Stimulated activated effector memory CD8-positive, alpha-beta T cell treated with anti-CD3 and anti-CD28 coated beads, Interleukin-12 subunit alpha, Interleukin-12 subunit beta, amount 100 ng/mL, for 72 hours (primary cell): Measurements from ENCODE around the gene ECM1.

Experiments used
- ATAC-seq: fragments of 150-1000 bp; cut with Tn5 transposase; 2 replicates; pipeline ENCODE4 v1.10.0; 2021
- DNase-seq, 2 donors: peaks; one replicate each; pipeline ENCODE4 v3.0.0; 2021 to 2022; ENCODE audit warnings: low spot score in 2 of 2
- H3K27ac Mint-ChIP-seq: one replicate; pipeline ENCODE4 v1.8.0; 2022; ENCODE audit warnings: mild to moderate bottlenecking, mixed read lengths
- H3K36me3 Mint-ChIP-seq: one replicate; pipeline ENCODE4 v1.8.0; 2022; ENCODE audit warnings: mild to moderate bottlenecking, mixed read lengths
- H3K4me1 Mint-ChIP-seq: one replicate; pipeline ENCODE4 v1.8.0; 2022; ENCODE audit warnings: mixed read lengths
- H3K4me3 Mint-ChIP-seq: one replicate; pipeline ENCODE4 v1.8.0; 2022; ENCODE audit warnings: mild to moderate bottlenecking, mixed read lengths
- H3K9me3 Mint-ChIP-seq: one replicate; pipeline ENCODE4 v1.8.0; 2022; ENCODE audit warnings: mixed read lengths

Gene ECM1

DNA sequence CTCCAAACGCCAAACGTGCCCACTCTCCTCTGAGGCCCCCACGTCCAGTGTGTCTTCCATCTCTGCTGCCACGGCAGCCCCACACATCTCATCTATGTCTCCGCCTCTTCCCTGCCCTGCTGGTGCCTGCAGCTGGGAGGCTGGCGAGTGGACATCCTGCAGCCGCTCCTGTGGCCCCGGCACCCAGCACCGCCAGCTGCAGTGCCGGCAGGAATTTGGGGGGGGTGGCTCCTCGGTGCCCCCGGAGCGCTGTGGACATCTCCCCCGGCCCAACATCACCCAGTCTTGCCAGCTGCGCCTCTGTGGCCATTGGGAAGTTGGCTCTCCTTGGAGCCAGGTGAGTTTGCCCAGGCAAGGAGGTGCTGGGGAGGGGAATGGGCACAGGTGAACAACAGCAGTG is 49.9 kb downstream of the ECM1 start:
- no peak overlapping the region for H3K4me3 Mint-ChIP-seq
- peaks cover 27% of the 10 kb centered on the region for H3K36me3 Mint-ChIP-seq
- H3K9me3 Mint-ChIP-seq: no peaks in the 10 kb centered on the region
- DNase-seq (no peak), ATAC-seq (no peak)
- peak overlapping the region; percentile 23 for H3K27ac Mint-ChIP-seq
- peaks cover 38% of the 10 kb centered on the region for H3K4me1 Mint-ChIP-seq

DNA sequence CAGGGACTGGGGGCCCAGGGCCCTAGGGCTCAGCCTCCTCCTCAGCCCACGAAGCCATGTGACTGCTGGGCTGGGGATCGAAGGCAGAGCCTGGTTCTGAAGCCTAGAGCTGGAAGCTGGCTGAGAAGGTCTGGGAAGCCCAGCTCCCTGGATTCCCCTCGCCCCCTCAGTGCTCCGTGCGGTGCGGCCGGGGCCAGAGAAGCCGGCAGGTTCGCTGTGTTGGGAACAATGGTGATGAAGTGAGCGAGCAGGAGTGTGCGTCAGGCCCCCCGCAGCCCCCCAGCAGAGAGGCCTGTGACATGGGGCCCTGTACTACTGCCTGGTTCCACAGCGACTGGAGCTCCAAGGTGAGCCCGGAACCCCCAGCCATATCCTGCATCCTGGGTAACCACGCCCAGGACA is 50.4 kb downstream of the ECM1 start:
- Mint-ChIP-seq H3K9me3 (no peaks in the 10 kb centered on the region), H3K4me1 (peaks cover 38% of the 10 kb centered on the region), H3K4me3 (no peak overlapping the region), H3K36me3 (peaks cover 32% of the 10 kb centered on the region), H3K27ac (no peak overlapping the region)
- ATAC-seq: no peak
- no peak for DNase-seq

DNA sequence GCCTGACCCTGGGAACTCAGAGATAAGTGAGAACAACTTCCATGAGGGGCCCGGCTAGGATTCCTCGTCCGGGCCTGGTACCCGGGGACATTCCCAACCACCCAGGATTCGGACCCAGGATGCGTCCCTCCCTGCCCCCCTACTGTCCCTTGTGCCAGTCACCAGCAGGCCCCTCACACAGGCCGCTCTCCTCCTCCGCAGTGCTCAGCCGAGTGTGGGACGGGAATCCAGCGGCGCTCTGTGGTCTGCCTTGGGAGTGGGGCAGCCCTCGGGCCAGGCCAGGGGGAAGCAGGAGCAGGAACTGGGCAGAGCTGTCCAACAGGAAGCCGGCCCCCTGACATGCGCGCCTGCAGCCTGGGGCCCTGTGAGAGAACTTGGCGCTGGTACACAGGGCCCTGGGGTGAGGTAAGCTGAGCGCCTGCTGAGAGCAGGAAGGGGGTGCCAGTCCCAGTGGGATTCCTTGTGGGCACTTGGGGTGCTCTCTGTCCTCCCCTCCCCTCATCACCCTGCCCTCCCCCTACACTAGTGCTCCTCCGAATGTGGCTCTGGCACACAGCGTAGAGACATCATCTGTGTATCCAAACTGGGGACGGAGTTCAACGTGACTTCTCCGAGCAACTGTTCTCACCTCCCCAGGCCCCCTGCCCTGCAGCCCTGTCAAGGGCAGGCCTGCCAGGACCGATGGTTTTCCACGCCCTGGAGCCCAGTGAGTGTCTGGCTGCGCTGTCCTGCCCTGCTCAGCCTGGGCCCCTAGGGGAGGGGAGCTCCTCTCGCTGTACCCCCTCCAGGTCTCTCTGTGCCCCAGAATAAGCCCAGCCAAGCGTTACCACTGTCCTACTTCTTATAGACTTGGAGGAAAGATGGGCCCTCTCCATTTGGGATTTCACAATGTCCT is 51.1 kb downstream of the ECM1 start:
- Mint-ChIP-seq H3K36me3 (peaks cover 38% of the 10 kb centered on the region), H3K9me3 (no peaks in the 10 kb centered on the region), H3K27ac (no peak overlapping the region), H3K4me1 (peaks cover 42% of the 10 kb centered on the region), H3K4me3 (no peak overlapping the region)
- ATAC-seq (no peak), DNase-seq (no peak)

DNA sequence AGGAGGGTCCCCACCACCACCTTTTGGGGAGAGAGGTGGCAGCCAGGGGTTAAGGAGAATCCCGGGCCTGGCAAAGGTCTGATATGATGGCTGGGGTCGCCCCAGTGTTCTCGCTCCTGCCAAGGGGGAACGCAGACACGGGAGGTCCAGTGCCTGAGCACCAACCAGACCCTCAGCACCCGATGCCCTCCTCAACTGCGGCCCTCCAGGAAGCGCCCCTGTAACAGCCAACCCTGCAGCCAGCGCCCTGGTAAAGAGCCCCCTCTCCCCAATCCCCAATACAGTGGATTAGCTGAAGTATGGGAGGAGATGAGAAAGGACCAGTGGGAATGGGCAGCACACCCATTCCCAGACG is 51.7 kb downstream of the ECM1 start:
- H3K9me3 Mint-ChIP-seq: no peaks in the 10 kb centered on the region
- H3K36me3 Mint-ChIP-seq: peaks cover 38% of the 10 kb centered on the region
- H3K27ac Mint-ChIP-seq: peak overlapping the region; percentile 97
- ATAC-seq (no peak), DNase-seq (no peak)
- H3K4me1 Mint-ChIP-seq: peaks cover 48% of the 10 kb centered on the region
- H3K4me3 Mint-ChIP-seq: peak overlapping the region; percentile 88

DNA sequence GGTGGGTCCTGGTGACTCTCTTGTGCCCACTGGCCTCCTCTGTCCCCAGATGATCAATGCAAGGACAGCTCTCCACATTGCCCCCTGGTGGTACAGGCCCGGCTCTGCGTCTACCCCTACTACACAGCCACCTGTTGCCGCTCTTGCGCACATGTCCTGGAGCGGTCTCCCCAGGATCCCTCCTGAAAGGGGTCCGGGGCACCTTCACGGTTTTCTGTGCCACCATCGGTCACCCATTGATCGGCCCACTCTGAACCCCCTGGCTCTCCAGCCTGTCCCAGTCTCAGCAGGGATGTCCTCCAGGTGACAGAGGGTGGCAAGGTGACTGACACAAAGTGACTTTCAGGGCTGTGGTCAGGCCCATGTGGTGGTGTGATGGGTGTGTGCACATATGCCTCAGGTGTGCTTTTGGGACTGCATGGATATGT is 52.1 kb downstream of the ECM1 start:
- Mint-ChIP-seq H3K4me1 (peaks cover 52% of the 10 kb centered on the region), H3K9me3 (no peaks in the 10 kb centered on the region), H3K36me3 (peaks cover 42% of the 10 kb centered on the region), H3K27ac (peak overlapping the region; percentile 97), H3K4me3 (peak overlapping the region; percentile 88)
- DNase-seq (peak; percentile 77 to 92), ATAC-seq (peak; percentile 12)

DNA sequence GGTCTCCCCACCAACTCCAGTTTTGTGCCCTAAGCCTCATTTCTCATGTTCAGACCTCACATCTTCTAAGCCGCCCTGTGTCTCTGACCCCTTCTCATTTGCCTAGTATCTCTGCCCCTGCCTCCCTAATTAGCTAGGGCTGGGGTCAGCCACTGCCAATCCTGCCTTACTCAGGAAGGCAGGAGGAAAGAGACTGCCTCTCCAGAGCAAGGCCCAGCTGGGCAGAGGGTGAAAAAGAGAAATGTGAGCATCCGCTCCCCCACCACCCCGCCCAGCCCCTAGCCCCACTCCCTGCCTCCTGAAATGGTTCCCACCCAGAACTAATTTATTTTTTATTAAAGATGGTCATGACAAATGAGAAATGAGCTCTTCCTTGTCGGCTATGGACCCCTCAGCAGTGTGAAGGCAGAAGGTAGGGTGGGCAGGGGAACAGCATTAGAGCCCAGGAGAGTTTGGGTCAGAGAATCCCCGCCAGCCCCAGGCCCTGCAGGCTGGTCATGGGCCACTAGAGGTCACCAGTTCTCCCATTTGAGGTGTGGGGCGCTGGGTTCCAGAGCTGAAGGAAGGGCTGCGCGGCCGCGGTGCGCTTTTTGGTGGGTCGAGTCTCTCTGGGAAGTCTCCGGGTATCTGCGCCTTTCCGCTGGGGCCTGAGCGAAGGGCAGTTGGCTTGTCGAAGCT is 52.8 kb downstream of the ECM1 start:
- peak in 1 of 2 donors; percentile 79 for DNase-seq
- ATAC-seq: peak; percentile 59
- H3K36me3 Mint-ChIP-seq: peaks cover 42% of the 10 kb centered on the region
- no peaks in the 10 kb centered on the region for H3K9me3 Mint-ChIP-seq
- H3K4me3 Mint-ChIP-seq: peak overlapping the region; percentile 88
- peaks cover 55% of the 10 kb centered on the region for H3K4me1 Mint-ChIP-seq
- peak overlapping the region; percentile 97 for H3K27ac Mint-ChIP-seq

DNA sequence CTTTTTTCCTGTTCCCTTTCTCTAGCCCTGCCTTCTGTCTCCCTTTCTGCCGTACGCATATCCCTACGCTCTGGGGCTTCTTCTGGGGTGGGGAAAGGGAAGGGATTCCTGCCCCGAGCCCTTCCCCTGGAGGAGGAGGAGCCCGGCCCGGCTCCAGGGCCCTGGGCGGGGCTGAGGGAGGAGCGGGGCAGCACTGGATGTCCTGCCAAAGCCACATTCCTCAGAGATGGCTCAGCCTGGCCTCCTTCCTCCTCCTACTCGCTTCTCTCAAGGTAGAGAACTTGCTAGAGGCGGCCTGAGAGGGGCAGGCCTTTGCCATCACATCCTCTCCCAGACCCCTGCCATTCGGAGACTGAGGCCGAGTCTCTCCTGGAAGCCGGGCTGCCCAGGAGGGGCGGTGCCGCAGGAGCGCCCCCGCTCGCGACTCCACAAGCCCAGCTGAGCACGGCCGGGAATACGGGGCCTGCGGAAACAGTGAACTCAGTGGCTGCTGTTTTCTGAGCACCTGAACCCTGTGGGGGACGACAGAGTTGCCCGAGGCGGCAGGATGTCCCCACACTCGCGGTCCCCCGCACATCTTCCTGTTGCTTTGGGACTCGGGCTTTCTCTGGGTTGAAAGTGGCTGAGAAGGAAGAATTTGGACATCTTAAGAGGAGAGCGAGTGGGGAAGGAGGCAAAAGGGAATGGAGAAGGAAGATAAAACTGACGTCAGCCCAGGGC is 53.5 kb downstream of the ECM1 start:
- H3K36me3 Mint-ChIP-seq: peaks cover 45% of the 10 kb centered on the region
- ATAC-seq (peak; percentile 52), DNase-seq (peak; percentile 42 to 95)
- H3K4me3 Mint-ChIP-seq: peak overlapping the region; percentile 88
- peak overlapping the region; percentile 97 for H3K27ac Mint-ChIP-seq
- peaks cover 58% of the 10 kb centered on the region for H3K4me1 Mint-ChIP-seq
- no peaks in the 10 kb centered on the region for H3K9me3 Mint-ChIP-seq

DNA sequence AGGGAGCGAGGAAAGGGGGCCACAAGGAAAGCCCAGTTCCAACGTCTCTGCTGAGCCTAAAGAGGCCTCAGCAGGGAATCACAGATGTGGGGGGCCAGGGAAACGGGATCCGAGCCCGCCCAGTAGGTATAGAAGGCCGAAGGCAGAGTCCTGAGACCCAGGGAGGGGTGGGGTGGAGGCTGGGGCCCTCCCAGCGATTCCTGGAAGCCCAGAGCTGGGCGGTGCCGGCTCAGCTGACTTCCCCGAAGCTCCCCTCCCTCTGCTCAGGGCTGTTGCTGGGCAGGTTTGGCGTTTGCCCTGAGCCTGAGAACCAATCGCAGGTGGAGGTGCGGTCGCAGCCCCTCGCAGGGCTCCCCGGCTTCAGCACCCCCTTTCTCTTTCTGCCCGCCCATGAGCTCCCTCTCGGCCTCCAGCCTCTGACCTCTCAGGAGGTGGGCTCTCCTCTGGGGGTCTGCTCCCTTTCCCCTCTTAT is 54.1 kb downstream of the ECM1 start:
- peak overlapping the region; percentile 88 for H3K4me3 Mint-ChIP-seq
- H3K27ac Mint-ChIP-seq: peak overlapping the region; percentile 97
- ATAC-seq: peak; percentile 77
- no peaks in the 10 kb centered on the region for H3K9me3 Mint-ChIP-seq
- peaks cover 64% of the 10 kb centered on the region for H3K4me1 Mint-ChIP-seq
- DNase-seq: peak; percentile 81 to 95
- H3K36me3 Mint-ChIP-seq: peaks cover 48% of the 10 kb centered on the region

DNA sequence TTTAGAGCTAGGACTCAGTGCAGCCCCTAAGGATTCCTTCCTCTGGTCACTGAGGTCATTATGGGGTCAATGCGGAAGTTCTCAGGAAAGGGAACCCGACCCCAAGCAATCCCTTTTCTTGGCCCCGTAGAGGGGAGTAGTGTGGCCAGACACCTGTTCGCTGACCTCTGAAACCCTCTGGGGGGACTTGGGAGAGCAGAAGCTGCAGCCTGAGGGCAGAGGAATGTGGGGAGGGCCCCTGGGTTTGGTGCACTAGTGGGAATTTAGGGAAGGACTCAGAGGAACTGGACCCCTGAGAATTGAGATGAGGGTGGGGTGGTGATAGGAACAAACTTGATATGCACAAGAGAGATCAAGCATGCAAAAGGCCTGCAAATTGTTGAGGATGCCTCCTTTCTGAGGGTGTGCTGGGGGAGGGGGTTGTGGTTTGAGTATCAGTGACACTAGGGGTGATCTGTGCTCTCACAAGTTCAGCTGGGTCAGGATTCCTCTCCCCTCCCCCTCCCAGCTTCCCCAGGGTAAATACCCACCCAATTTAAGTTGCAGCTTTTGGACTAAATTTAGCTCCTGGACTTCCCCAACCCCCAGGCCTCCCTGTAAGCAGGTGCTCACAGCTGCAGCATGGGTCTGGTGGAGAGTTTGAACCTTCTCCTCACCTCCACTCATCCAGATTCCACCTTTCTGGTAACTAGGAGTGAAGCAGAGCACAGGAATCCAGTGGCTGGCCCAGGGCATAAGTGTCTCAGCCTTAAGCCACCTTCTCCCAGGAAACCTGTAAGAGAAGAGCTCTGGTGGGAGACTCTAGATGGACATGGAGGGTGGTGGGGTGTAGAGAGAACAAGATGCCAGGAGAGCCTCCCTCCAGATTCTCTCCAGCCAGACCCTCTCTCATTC is 54.8 kb downstream of the ECM1 start:
- Mint-ChIP-seq H3K4me3 (peak overlapping the region; percentile 88), H3K36me3 (peaks cover 55% of the 10 kb centered on the region), H3K4me1 (peaks cover 71% of the 10 kb centered on the region), H3K9me3 (no peaks in the 10 kb centered on the region), H3K27ac (peak overlapping the region; percentile 97)
- peak; percentile 49 to 87 for DNase-seq
- peak; percentile 48 for ATAC-seq
